ENCODE results near the gene KLHDC7B. TPM values are rescaled to one million over a fixed set of nuclear protein-coding genes. Genes with fewer than 3 reads are reported as not detected.

The KLHDC7B gene
- total and polyA plus RNA-seq, 9 donors, result 0.04 to 0.13 (median 0.10) TPM; not detected in 2

DNA sequence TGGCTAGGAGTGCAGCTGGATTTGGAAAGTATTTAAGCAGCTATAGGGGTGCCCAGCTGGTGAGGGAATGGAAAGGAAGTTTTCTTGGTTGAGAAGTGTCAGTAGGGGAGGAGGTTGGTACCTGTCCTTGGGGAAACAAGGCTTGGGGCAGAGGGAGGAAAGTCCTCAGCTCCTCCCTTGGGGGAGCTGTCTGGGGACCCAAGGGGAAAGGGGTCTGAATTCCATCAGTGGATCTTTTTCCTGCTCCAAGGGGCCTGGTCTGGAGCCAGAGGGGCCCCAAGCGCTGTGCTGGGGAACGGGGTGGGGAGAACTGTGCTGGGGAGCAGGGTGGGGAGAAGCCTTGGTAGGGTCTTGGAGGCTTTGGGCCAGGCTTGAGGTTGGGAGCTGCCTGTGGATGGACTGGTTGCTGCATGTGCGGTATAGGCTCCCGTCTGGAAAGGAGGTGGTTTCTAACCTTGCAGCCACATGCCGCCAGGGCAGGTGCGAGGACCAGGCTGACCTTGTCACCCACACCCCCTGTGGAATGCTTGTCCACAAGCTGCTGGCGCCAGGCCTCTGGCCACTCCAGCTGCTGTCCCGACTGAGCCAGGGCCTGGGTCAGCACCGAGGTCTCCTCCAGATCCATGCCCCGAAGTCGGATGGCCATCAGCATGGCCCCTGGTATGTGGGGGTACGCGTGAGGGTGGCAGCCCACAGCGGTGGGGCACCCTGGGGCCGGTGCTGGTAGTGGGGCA lies 16.9 kb upstream of the KLHDC7B start:
- Histone ChIP-seq H3K27ac (no peak overlapping the region), H3K9me3 (no peaks in the 10 kb centered on the region), H3K27me3 (peaks cover 6% of the 10 kb centered on the region), H3K36me3 (no peaks in the 10 kb centered on the region), H3K4me1 (ENCODE audit: insufficient read depth) (peaks cover 30% of the 10 kb centered on the region), H3K4me3 (no peak overlapping the region)
- WGBS, 3 donors, result 37 to 47% (median 42%) methylated on average over 13 to 15 of the region's 15 CpGs
- intact Hi-C loops (cut with DNase I), result loop anchor here in 2 of 4 donors (10.0 kb wide), 2 partner anchors 274 to 284 kb away; partner anchors contain the start of genes HDAC10 (in 1 of the 2) and TUBGCP6 (in 1 of the 2)
- TF ChIP-seq POLR2A (IDR thresholded peaks at IDR 0.05), result no peak
- no peak for DNase-seq

GRCh38 chr22:50529416-50529896 lies 16.2 kb upstream of the KLHDC7B start:
- 3 to 6% (median 3%) methylated on average over 21 to 50 of the region's 50 CpGs for WGBS, 3 donors
- H3K36me3 ChIP-seq, result no peaks in the 10 kb centered on the region
- H3K9me3 ChIP-seq, result no peaks in the 10 kb centered on the region
- no peak for DNase-seq
- TF ChIP-seq POLR2A (IDR thresholded peaks at IDR 0.05) (no peak), EP300 (IDR thresholded peaks at IDR 0.05) (no peak)
- TF ChIP-seq, protein P1, sequence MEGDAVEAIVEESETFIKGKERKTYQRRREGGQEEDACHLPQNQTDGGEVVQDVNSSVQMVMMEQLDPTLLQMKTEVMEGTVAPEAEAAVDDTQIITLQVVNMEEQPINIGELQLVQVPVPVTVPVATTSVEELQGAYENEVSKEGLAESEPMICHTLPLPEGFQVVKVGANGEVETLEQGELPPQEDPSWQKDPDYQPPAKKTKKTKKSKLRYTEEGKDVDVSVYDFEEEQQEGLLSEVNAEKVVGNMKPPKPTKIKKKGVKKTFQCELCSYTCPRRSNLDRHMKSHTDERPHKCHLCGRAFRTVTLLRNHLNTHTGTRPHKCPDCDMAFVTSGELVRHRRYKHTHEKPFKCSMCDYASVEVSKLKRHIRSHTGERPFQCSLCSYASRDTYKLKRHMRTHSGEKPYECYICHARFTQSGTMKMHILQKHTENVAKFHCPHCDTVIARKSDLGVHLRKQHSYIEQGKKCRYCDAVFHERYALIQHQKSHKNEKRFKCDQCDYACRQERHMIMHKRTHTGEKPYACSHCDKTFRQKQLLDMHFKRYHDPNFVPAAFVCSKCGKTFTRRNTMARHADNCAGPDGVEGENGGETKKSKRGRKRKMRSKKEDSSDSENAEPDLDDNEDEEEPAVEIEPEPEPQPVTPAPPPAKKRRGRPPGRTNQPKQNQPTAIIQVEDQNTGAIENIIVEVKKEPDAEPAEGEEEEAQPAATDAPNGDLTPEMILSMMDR (IDR thresholded peaks at IDR 0.05), result no peak
- intact Hi-C loops (cut with DNase I), result loop anchor here in 2 of 4 donors (10.0 kb wide), 2 partner anchors 275 to 285 kb away; partner anchors contain the start of genes HDAC10 (in 1 of the 2) and TUBGCP6 (in 1 of the 2)
- H3K4me3 ChIP-seq, result peak overlapping the region; percentile 37
- peaks cover 6% of the 10 kb centered on the region for H3K27me3 ChIP-seq
- H3K4me1 ChIP-seq (ENCODE audit: insufficient read depth), result peaks cover 29% of the 10 kb centered on the region
- H3K27ac ChIP-seq, result no peak overlapping the region

- no peak for TF ChIP-seq EP300 (IDR thresholded peaks at IDR 0.05)
- no peak for TF ChIP-seq POLR2A (IDR thresholded peaks at IDR 0.05)
- TF ChIP-seq, protein P1 (IDR thresholded peaks at IDR 0.05), result no peak
- H3K27me3 ChIP-seq, result peaks cover 6% of the 10 kb centered on the region
- 1 to 2% (median 1%) methylated on average over 11 to 92 of the region's 92 CpGs for WGBS, 3 donors
These were observed 15.7 kb upstream of the KLHDC7B start, which contains the start of gene TYMP for GRCh38 chr22:50529897-50530579. TSS of gene TYMP (minus strand) at chr22:50530012. CDS start at chr22:50529709, 303 bp downstream.

DNA sequence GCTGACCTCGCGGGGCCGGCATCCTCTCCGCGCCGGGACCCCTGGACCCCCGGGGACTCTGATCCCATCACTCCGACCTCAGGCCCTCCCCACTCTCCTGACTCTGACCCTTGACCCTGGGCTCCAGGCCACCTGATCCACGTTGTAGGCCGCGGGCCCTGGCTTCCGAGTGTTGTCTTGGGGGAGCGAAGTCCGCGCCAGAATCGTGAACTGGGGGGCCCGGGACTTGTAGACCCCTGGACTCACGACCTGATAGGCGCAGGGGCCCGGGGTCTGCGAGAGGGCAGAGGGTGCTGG lies 15.2 kb upstream of the KLHDC7B start:
- H3K4me1 ChIP-seq (ENCODE audit: insufficient read depth), result peaks cover 25% of the 10 kb centered on the region
- H3K27ac ChIP-seq, result peak overlapping the region in 1 of 2 donors; percentile 39
- WGBS, 3 donors, result 0 to 1% (median 1%) methylated on average over 17 to 21 of the region's 21 CpGs

More at GRCh38 chr22:50529897-50530579, 15.7 kb upstream of the KLHDC7B start, which contains the start of gene TYMP:
- DNase-seq, result peak in 4 of 5 donors; percentile 58 to 72 (median 66)
- peaks cover 25% of the 10 kb centered on the region for H3K4me1 ChIP-seq (ENCODE audit: insufficient read depth)
- H3K36me3 ChIP-seq, result no peaks in the 10 kb centered on the region
- H3K9me3 ChIP-seq, result no peaks in the 10 kb centered on the region
- H3K4me3 ChIP-seq, result peak within 1 kb of the TSS; percentile 37
- H3K27ac ChIP-seq, result peak within 1 kb of the TSS in 1 of 2 donors; percentile 39
- intact Hi-C loops (cut with DNase I), result loop anchor here in 2 of 4 donors (10.0 kb wide), 2 partner anchors 275 to 285 kb away; partner anchors contain the start of genes HDAC10 (in 1 of the 2) and TUBGCP6 (in 1 of the 2)

More for the DNA sequence above, 15.2 kb upstream of the KLHDC7B start:
- TF ChIP-seq EP300 (IDR thresholded peaks at IDR 0.05), result no peak
- no peak for TF ChIP-seq POLR2A (IDR thresholded peaks at IDR 0.05)
- TF ChIP-seq, protein P1 (IDR thresholded peaks at IDR 0.05), result no peak
- DNase-seq, result peak in 3 of 5 donors; percentile 56 to 64 (median 61)
- Histone ChIP-seq H3K9me3 (no peaks in the 10 kb centered on the region), H3K27me3 (peaks cover 6% of the 10 kb centered on the region), H3K36me3 (no peaks in the 10 kb centered on the region), H3K4me3 (peak overlapping the region; percentile 37)
- intact Hi-C loops (cut with DNase I), result no loop called here
